SK-N-SH (cell line): ENCODE measurements around the gene SPIB. TPM values are rescaled to one million over a fixed set of nuclear protein-coding genes. Genes with fewer than 3 reads are reported as not detected.

Source experiments
- CTCF ChIA-PET: fragments of 300-600, 350-600 bp; formaldehyde crosslinking; extraction: SDS; loops from one replicate; lab custom pipeline; 2021; lab: Yijun Ruan, JAX
- POLR2A ChIA-PET: fragments of 350-600 bp; sonication (Branson Sonifier 250); formaldehyde crosslinking; extraction: SDS; loops from one replicate; lab custom pipeline; 2020; ENCODE audit warnings: antibody characterized with exemption, inconsistent platforms; lab: Yijun Ruan, JAX
- DNase-seq: peaks from one replicate; pipeline ENCODE4 v3.0.0; 2012
- H2AFZ ChIP-seq: fragments of 200-600 bp; sonication (generic); 2 replicates; pipeline ENCODE4 v1.8.1; 2016; ENCODE audit warnings: antibody characterized with exemption, mild to moderate bottlenecking, low read depth
- H3F3A ChIP-seq: fragments of 200-600 bp; sonication (generic); replicated peaks from 2 replicates; pipeline ENCODE3; 2016; ENCODE audit warnings: antibody characterized with exemption, mild to moderate bottlenecking; ENCODE audit not compliant: insufficient read depth
- H3K27ac ChIP-seq, 2 experiments: fragments of 200-500 bp in 1 of 2; fragments of 200-600 bp in 1 of 2; sonication (Bioruptor generic) in 1 of 2; sonication (generic), shearing (Covaris generic) in 1 of 2; 2 replicates each; pipeline versions ENCODE4 v1.5.1 to v1.6.1; 2014 to 2016; ENCODE audit warnings: low read depth in 2 of 2, inconsistent platforms in 1 of 2, low read length in 1 of 2, mild to moderate bottlenecking in 1 of 2, mixed read lengths in 1 of 2
- H3K27me3 ChIP-seq: fragments of 200-600 bp; sonication (generic), shearing (Covaris generic); 2 replicates; pipeline ENCODE4 v1.6.1; 2016; ENCODE audit warnings: mixed run types; ENCODE audit not compliant: insufficient read depth
- H3K36me3 ChIP-seq, 2 experiments: fragments of 200-500 bp in 1 of 2; fragments of 200-600 bp in 1 of 2; sonication (Bioruptor generic) in 1 of 2; sonication (generic) in 1 of 2; replicated peaks in 1 of 2; 2 replicates each; pipeline versions ENCODE3 to v1.5.1; 2014 to 2016; ENCODE audit warnings: low read length in 1 of 2, mild to moderate bottlenecking in 1 of 2; ENCODE audit not compliant: insufficient read depth in 2 of 2, control insufficient read depth in 1 of 2
- H3K4me1 ChIP-seq, 2 experiments: fragments of 200-500 bp in 1 of 2; fragments of 200-600 bp in 1 of 2; sonication (Bioruptor generic) in 1 of 2; sonication (generic), shearing (Covaris generic) in 1 of 2; 2 replicates each; pipeline versions ENCODE4 v1.5.1 to v1.6.1; 2014 to 2016; ENCODE audit warnings: low read depth in 1 of 2, low read length in 1 of 2, mixed run types in 1 of 2; ENCODE audit not compliant: insufficient read depth in 2 of 2, control insufficient read depth in 1 of 2
- H3K4me2 ChIP-seq: fragments of 200-600 bp; sonication (generic), shearing (Covaris generic); 2 replicates; pipeline ENCODE4 v1.6.1; 2017; ENCODE audit warnings: mixed run types
- H3K4me3 ChIP-seq, 2 experiments: fragments of 200-500 bp in 1 of 2; fragments of 200-600 bp in 1 of 2; sonication (Bioruptor generic) in 1 of 2; sonication (generic), shearing (Covaris generic) in 1 of 2; 2 replicates each; pipeline versions ENCODE4 v1.5.1 to v1.8.1; 2014 to 2016; ENCODE audit warnings: low read depth in 2 of 2, inconsistent platforms in 1 of 2, low read length in 1 of 2, mild to moderate bottlenecking in 1 of 2, mixed read lengths in 1 of 2, moderate library complexity in 1 of 2
- H3K79me2 ChIP-seq: fragments of 200-600 bp; sonication (generic); 2 replicates; pipeline ENCODE4 v1.8.1; 2017; ENCODE audit warnings: mild to moderate bottlenecking; ENCODE audit not compliant: insufficient read depth
- H3K9ac ChIP-seq: fragments of 200-600 bp; sonication (generic); 2 replicates; pipeline ENCODE4 v1.6.1; 2017; ENCODE audit warnings: mixed run types
- H3K9me2 ChIP-seq: fragments of 200-600 bp; sonication (generic); 2 replicates; pipeline ENCODE4 v1.6.1; 2017; ENCODE audit warnings: mixed run types
- H3K9me3 ChIP-seq: fragments of 200-600 bp; sonication (generic); 2 replicates; pipeline ENCODE4 v1.6.1; 2017; ENCODE audit warnings: mixed run types, mild to moderate bottlenecking, moderate library complexity
- H4K20me1 ChIP-seq: fragments of 200-600 bp; sonication (generic); 2 replicates; pipeline ENCODE4 v1.6.1; 2017; ENCODE audit warnings: mild to moderate bottlenecking, mixed run types; ENCODE audit not compliant: insufficient read depth
- EZH2phosphoT487 ChIP-seq: fragments of 200-600 bp; sonication (generic); IDR thresholded peaks from 2 replicates; pipeline ENCODE4 v1.6.1; 2017; ENCODE audit warnings: low read depth, mixed run types, mild to moderate bottlenecking, antibody characterized with exemption, moderate library complexity, borderline replicate concordance
- FOXJ3 ChIP-seq: sonication (generic); formaldehyde crosslinking; IDR thresholded peaks from 2 replicates; pipeline ENCODE4 v1.5.1; 2020; ENCODE audit warnings: mild to moderate bottlenecking, missing genetic modification reagents
- GATA2 ChIP-seq: sonication (generic); formaldehyde crosslinking; IDR thresholded peaks from 2 replicates; pipeline ENCODE4 v1.5.0; 2020; ENCODE audit warnings: mild to moderate bottlenecking, missing genetic modification reagents
- MEF2A ChIP-seq: IDR thresholded peaks from 2 replicates; pipeline ENCODE4 v1.4.0; 2012; ENCODE audit warnings: low read depth, borderline replicate concordance
- NFIC ChIP-seq: IDR thresholded peaks from 2 replicates; pipeline ENCODE4 v1.4.0; 2012; ENCODE audit warnings: borderline replicate concordance
- NRF1 ChIP-seq: IDR thresholded peaks from 2 replicates; pipeline ENCODE4 v1.6.1; 2012; ENCODE audit warnings: low read depth, mild to moderate bottlenecking, low read length
- SIN3A ChIP-seq: IDR thresholded peaks from 2 replicates; pipeline ENCODE4 v1.6.1; 2012; ENCODE audit warnings: low read depth, mild to moderate bottlenecking, low read length, moderate library complexity, borderline replicate concordance
- TAF1 ChIP-seq: IDR thresholded peaks from 2 replicates; pipeline ENCODE4 v1.6.1; 2012; ENCODE audit warnings: low read depth, mild to moderate bottlenecking, low read length, moderate library complexity, borderline replicate concordance
- TCF12 ChIP-seq: IDR thresholded peaks from 2 replicates; pipeline ENCODE4 v1.4.0; 2012
- YY1 ChIP-seq: IDR thresholded peaks from 2 replicates; pipeline ENCODE4 v1.4.0; 2012; ENCODE audit warnings: low read depth, mild to moderate bottlenecking
- WGBS: methylation state at CpG from one replicate; pipeline ENCODE4 v1.1.6; 2017; ENCODE audit warnings: low lambda C conversion rate; 5-methylcytosine and 5-hydroxymethylcytosine counted together
- polyA plus RNA-seq, 3 experiments: library from polyadenylated mRNA; depleted of rRNA; stranded (reverse); fragments of >200 nt; gene quantifications; 2 replicates each; pipeline ENCODE4 v1.2.3, GENCODE V29; 2012
- TF ChIP-seq, protein P1 (sequence below): IDR thresholded peaks from 2 replicates; pipeline ENCODE4 v1.4.0; 2012; ENCODE audit warnings: low read depth
- TF ChIP-seq, protein P2 (sequence below): IDR thresholded peaks from 2 replicates; pipeline ENCODE4 v1.4.0; 2012; ENCODE audit warnings: low read depth, borderline replicate concordance

SPIB gene
- polyA plus RNA-seq, 1 of the 3 experiments (the other 2 are of a cell fraction): not detected

DNA sequence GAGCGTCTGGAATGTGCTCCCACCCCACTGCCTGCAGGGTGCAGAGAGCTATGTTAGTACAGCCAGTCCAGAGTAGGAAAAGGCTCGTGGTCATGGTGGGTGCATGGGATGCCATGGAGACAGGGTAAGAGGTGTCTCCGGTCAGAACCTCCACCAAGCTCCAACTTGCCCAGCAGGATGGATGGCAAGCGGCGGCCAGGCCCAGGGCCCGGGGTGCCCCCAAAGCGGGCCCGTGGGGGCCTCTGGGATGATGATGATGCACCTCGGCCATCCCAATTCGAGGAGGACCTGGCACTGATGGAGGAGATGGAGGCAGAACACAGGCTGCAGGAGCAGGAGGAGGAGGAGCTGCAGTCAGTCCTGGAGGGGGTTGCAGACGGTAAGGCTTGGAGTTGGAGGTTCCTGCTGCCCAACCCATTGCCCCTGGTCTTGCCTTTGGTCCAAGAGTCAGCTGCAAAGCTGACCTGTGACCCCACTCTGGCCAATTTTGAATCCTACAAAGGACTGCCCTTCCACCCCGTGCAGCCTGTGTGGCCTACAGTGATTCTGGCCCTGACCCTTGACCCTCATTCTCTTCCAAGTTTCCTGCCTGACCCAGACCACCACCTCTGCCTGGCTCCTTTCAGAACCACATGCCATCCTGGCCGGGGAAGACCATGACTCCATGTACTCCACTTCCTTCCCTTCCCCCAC is 19.9 kb upstream of the SPIB start:
- no peak overlapping the region for H2AFZ ChIP-seq
- H3K4me3 ChIP-seq: no peak overlapping the region
- H3F3A ChIP-seq: no peaks in the 10 kb centered on the region
- 96% methylated on average over 11 of the region's 13 CpGs for WGBS
- no peaks in the 10 kb centered on the region for H4K20me1 ChIP-seq
- no peaks in the 10 kb centered on the region for H3K27me3 ChIP-seq
- no peak overlapping the region for H3K27ac ChIP-seq
- H3K9me3 ChIP-seq: no peaks in the 10 kb centered on the region
- TF ChIP-seq, protein P1, sequence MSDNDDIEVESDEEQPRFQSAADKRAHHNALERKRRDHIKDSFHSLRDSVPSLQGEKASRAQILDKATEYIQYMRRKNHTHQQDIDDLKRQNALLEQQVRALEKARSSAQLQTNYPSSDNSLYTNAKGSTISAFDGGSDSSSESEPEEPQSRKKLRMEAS: no peak
- TF ChIP-seq MEF2A (no peak), SIN3A (no peak), NRF1 (no peak)
- TF ChIP-seq, protein P2, sequence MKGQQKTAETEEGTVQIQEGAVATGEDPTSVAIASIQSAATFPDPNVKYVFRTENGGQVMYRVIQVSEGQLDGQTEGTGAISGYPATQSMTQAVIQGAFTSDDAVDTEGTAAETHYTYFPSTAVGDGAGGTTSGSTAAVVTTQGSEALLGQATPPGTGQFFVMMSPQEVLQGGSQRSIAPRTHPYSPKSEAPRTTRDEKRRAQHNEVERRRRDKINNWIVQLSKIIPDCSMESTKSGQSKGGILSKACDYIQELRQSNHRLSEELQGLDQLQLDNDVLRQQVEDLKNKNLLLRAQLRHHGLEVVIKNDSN: no peak
- CTCF ChIA-PET: interaction anchor here (1.0 to 1.5 kb wide), 2 partner anchors 15 to 17 kb away, joined by 3 to 5 read pairs; partner anchors contain the start of gene POLD1
- H3K4me2 ChIP-seq: no peak overlapping the region
- H3K4me1 ChIP-seq: no peaks in the 10 kb centered on the region
- no peaks in the 10 kb centered on the region for H3K9me2 ChIP-seq
- no peak overlapping the region for H3K9ac ChIP-seq
- DNase-seq: no peak
- peaks cover 18% of the 10 kb centered on the region; the same call in 1 of the 2 replicates for H3K79me2 ChIP-seq
- peaks cover 0 to 11% of the 10 kb centered on the region in 2 experiments for H3K36me3 ChIP-seq
- POLR2A ChIA-PET: no interaction called here

DNA sequence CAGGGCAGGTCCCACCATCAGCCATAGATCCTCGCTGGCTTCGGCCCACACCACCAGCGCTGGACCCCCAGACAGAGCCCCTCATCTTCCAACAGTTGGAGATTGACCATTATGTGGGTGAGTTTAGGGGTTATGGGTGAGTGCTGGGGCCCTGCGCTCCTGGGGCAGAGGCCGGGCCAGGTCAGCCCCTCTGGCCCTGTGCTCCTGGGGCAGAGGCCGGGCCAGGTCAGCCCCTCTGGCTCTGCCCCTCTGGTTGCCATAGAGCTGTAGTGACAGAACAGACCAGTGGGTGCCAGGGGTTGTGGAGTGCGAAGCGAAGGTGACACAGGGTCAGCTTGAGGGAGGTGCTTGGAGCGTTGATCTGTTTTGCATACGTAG is 19.4 kb upstream of the SPIB start:
- ChIA-PET POLR2A (no interaction called here), CTCF (interaction anchor here (1.5 kb wide), 1 partner anchor 16 kb away, joined by 5 read pairs; no protein-coding TSS in a partner anchor)
- H3K9me2 ChIP-seq: no peaks in the 10 kb centered on the region
- no peak overlapping the region for H3K9ac ChIP-seq
- peaks cover 18% of the 10 kb centered on the region; the same call in 1 of the 2 replicates for H3K79me2 ChIP-seq
- H3K27ac ChIP-seq: no peak overlapping the region
- no peaks in the 10 kb centered on the region for H3K4me1 ChIP-seq
- TF ChIP-seq NFIC (no peak), TCF12 (no peak), GATA2 (CRISPR knock-in tag) (no peak), FOXJ3 (CRISPR knock-in tag) (no peak), TAF1 (no peak), NRF1 (no peak), YY1 (no peak), EZH2phosphoT487 (no peak)
- TF ChIP-seq, protein P1: no peak
- H3K36me3 ChIP-seq: peaks cover 0 to 13% of the 10 kb centered on the region in 2 experiments
- H2AFZ ChIP-seq: no peak overlapping the region
- H3F3A ChIP-seq: no peaks in the 10 kb centered on the region
- H3K9me3 ChIP-seq: no peaks in the 10 kb centered on the region
- H3K4me3 ChIP-seq: no peak overlapping the region
- H3K27me3 ChIP-seq: no peaks in the 10 kb centered on the region
- H4K20me1 ChIP-seq: no peaks in the 10 kb centered on the region
- no peak overlapping the region for H3K4me2 ChIP-seq
- DNase-seq: no peak
- 100% methylated on average over 7 of the region's 10 CpGs for WGBS
